HG02938 (cell line): ENCODE data around the gene PPP6C.
"Not testable (repeated sequence)": the region's sequence is repeated elsewhere in the genome, so short reads cannot be mapped to it uniquely, and the experiment has no call there.

Source experiments
- ATAC-seq: cut with Tn5 transposase; IDR thresholded peaks from one replicate; pipeline ENCODE4 v1.9.1; 2021; ENCODE audit warnings: mild to moderate bottlenecking, moderate library complexity; ENCODE audit not compliant: unreplicated experiment

The PPP6C gene

DNA sequence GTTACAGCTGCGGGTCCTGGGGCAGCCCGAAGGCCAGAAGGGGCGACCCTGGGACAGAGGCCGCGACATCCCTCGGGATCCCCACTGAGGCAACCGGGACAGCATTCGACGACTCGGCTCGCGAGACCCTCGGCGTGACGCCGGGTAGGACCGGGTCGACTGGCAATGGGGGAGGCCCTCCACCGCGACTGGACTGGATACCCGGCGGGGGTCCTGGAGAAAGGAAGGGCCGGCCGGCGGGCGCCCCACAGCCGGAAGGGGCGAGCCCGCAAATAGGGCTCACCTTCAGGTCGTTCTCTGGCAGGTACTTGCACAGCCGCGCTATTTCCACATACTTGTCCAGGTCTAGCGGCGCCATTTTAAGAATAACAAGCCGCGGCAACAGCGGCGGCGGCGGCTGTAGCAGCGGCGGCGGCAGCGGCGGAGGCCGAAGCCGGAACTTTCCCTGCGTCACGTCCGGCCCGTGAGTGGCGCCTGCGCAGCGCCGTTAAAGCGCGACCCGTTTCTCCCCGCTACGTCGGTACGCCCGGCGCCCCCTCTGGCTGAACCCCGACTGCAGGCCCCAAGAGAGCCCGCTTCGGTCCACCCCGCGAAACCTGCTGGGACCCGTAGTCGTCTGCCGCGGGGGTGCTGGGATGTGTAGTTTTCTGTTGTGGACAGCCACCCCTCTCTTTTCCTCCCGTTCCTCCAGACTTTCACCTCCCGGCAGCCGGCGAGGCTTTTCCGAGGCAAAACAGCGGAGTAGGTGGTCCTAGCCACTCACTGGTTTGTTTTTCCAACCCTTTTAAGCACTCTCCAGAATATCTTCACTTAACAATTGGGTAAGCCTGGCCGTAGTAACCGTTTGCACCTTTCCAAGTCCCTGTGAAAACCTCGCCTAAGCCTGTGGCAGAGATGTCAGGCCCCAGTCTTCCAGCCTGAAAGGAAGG is at the start of gene PPP6C:
Gene PPP6C (minus strand): TSS at position 443 of the 929 bp plus-strand sequence. CDS start 85 bp downstream, at position 358.
- peak; percentile 89 for ATAC-seq

GRCh38 chr9:125238915-125239446 is 49.4 kb upstream of the PPP6C start:
- ATAC-seq, result no peak

GRCh38 chr9:125238127-125238914 is 48.7 kb upstream of the PPP6C start:
- no peak for ATAC-seq

DNA sequence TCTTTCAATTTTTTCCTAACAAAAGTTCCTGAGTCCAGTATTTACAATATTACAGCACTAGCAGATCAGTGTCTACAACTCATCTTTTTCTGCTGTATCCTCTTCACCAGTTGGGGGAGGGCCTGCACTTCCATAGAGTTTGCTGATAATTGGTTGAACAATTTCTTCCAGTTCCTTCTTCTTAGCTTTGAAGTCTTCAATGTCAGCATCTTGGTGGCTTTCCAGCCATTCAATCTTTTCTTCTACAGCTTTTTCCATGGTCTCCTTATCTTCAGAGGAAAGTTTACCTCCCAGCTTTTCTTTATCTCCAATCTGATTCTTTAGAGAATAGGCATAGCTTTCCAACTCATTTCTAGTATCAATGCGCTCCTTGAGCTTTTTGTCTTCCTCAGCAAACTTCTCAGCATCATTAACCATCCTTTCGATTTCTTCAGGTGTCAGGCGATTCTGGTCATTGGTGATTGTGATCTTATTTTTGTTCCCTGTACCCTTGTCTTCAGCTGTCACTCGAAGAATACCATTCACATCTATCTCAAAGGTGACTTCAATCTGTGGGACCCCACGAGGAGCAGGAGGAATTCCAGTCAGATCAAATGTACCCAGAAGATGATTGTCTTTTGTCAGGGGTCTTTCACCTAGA is 47.0 kb upstream of the PPP6C start:
- not testable (repeated sequence) for ATAC-seq

DNA sequence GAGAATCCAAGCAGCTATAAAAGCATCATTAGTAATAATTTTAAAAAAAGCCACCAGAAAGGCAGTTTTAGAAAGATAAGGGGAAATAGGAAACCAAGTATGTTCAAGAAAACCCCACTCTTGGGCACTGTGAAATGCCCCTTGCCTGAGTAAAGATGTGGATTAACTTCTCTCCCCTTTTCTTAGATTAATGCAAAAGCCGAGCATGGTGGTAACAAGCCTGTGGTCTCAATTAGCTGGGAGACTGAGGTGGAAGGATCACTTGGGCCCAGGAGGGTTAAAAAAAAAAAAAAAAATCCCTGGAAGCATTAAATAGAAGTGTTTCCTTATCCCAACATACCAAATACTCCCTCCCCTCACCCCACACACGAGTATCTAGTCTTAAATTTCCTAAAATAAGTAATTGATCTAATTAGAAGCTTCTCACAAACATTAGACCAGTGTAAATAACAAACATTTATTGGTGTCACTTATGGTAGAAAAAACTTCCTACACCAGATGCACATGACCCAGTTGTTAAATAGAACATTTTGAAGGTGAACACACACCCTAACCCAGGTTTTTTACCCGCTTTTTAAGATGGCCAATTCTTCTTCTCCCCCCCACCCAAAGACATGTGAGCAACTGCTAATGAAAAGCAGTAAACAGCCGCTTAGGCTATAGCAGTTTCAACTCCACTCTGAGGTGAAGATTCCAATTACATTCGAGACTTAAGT is 46.4 kb upstream of the PPP6C start:
- no peak for ATAC-seq

GRCh38 chr9:125234099-125234498 is 44.5 kb upstream of the PPP6C start:
- not testable (repeated sequence) for ATAC-seq

DNA sequence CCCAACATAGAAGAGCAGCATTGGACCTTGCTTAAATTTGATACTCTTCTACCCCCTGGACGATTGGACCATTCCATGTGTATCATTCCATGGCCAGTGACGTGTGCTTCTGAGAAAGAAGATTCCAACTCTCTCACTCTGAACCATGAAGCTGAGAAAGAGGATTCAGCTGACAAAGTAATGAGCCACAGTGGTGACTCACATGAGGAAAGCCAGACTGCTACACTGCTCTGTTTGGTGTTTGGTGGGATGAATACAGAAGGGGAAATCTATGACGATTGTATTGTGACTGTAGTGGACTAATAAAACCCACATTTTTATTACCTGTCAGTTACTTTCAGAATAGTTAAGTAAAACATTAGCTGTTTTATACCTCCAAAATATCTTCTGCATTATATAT is 44.1 kb upstream of the PPP6C start:
- ATAC-seq, result no peak

DNA sequence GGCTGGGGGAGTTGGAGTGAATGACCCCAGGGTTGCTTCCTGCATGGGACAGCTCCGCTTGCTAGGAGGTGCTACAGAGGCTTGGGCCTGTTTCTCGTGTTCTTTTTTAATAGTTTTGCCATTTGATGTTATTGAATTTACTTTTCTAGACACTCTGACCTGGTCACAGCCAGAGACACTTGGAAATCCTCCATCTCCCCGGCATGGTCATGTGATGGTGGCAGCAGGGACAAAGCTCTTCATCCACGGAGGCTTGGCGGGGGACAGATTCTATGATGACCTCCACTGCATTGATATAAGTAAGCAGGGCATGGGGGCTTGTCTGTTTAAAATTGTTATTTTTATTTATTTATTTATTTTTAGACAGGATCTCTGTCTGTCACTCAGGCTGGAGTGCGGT is 38.2 kb upstream of the PPP6C start:
- ATAC-seq, result no peak

- ATAC-seq, result not testable (repeated sequence)
Observed at GRCh38 chr9:125224858-125225257, 35.3 kb upstream of the PPP6C start.

DNA sequence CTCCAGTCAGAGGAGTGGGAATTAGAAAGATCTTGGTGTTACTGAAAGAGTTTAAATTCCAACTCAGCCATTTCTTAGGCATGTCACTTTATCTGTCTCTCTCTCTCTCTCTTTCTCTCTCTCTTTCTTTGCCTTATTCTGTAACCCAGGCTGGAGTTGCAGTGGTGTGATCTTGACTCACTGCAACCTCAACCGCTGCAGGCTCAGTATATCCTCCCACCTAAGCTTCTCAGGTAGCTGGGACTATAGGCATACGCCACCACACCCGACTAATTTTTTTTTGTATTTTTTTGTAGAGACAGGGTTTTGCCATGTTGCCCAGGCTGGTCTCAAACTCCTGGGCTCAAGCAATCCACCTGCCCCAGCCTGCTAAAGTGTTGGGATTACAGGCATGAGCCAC is 29.0 kb upstream of the PPP6C start:
- no peak for ATAC-seq

DNA sequence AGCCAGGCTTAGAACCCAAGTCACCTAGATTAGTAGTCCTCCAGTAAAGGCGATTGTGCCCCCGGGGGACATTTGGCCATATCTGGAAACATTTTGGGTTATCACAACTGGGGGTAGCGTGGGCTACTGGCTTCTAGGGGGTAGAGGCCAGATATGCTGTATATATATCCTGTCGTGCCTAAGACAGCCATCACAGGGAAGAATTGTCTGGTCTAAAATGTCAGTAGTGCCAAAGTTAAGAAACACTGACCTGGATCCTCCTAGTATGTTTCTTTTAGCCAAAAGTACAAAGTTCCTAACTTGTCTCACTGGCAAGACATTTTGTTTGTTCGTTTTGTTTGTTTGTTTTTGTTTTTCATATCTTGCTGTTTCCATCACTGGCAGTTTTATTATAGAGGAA is 24.6 kb upstream of the PPP6C start:
- no peak for ATAC-seq

- no peak for ATAC-seq
Observed at GRCh38 chr9:125204477-125204876, 14.9 kb upstream of the PPP6C start.

GRCh38 chr9:125202846-125203618 is 13.4 kb upstream of the PPP6C start:
- ATAC-seq, result no peak

DNA sequence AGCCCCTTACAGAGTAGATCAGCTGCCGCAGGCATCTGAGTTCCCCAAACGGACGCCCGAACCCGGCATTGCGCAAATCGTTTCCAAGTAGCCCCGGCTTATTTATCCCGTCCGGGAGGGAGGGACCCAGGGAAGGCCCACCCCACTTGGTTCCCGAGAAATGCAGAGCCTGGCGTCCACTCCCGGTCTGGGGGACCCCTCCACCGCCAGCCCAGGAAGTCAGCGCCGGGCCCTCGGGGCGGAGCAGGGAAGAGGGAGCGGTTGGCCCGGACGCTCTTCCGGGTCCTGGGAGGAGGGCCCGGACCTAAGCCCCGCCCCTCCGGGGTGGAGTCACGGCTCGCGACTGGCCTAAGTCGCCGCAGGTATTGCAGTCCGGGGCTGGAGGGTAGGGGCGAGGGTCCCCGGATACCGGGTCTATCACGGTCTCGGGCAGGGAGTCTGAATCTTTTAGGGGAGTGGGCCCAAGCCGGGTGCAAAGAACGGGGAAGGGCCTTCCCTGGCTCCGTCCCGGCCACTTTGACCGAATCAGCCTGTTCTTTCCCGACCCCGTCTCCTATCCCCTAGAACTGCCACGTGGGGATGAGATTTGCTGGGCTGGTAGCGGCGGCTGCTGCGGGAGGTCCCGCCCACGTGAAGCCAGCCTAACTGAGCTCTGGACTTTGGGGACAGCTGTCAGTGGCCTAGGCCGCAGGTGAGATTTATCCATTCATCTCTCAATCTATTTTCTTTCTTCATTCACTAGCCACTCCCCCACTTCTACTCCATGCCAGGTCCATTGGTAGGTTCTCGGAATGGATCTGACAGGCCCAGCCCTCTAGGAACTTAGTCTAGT is 10.8 kb upstream of the PPP6C start, which contains the start of gene RABEPK:
Gene RABEPK (plus strand): TSS at position 327 of the 832 bp plus-strand sequence. CDS start 2,472 bp downstream, outside the sequence.
- peak; percentile 94 for ATAC-seq

DNA sequence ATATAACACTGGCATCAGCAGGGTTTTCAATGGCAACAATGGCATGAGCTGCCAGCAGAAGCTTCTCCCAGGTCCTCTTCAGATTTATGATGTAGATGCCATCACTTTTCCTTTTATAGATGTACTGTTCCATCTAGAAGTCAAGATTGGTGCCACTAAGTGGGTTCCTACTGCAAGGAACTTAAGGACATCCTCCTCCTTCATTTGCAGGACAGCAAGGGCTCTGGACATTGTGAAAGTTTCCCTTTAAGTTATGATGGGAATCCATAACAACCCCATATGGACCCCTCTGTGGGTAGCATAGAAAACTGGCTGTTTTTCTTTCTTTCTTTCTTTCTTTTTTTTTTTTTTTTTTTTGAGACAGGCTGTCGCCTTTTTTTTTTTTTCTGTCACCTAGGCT is 6.0 kb upstream of the PPP6C start:
- ATAC-seq, result not testable (repeated sequence)

- not testable (repeated sequence) for ATAC-seq
Observed at GRCh38 chr9:125194466-125194865, 4.9 kb upstream of the PPP6C start.

GRCh38 chr9:125190361-125190801 is 778 bp upstream of the PPP6C start:
- no peak for ATAC-seq

- ATAC-seq, result peak; percentile 24
Observed at GRCh38 chr9:125189011-125189360, 617 bp downstream of the PPP6C start.

GRCh38 chr9:125183561-125183960 is 6.0 kb downstream of the PPP6C start:
- no peak for ATAC-seq
